ENCODE data around the gene SH2B2. TPM values are rescaled to one million over a fixed set of nuclear protein-coding genes. Genes with fewer than 3 reads are reported as not detected.
"Not testable (repeated sequence)": the region's sequence is repeated elsewhere in the genome, so short reads cannot be mapped to it uniquely, and the experiment has no call there.

SH2B2 gene
- total RNA-seq, 1 experiment from 2014 or later: 6.2 TPM

DNA sequence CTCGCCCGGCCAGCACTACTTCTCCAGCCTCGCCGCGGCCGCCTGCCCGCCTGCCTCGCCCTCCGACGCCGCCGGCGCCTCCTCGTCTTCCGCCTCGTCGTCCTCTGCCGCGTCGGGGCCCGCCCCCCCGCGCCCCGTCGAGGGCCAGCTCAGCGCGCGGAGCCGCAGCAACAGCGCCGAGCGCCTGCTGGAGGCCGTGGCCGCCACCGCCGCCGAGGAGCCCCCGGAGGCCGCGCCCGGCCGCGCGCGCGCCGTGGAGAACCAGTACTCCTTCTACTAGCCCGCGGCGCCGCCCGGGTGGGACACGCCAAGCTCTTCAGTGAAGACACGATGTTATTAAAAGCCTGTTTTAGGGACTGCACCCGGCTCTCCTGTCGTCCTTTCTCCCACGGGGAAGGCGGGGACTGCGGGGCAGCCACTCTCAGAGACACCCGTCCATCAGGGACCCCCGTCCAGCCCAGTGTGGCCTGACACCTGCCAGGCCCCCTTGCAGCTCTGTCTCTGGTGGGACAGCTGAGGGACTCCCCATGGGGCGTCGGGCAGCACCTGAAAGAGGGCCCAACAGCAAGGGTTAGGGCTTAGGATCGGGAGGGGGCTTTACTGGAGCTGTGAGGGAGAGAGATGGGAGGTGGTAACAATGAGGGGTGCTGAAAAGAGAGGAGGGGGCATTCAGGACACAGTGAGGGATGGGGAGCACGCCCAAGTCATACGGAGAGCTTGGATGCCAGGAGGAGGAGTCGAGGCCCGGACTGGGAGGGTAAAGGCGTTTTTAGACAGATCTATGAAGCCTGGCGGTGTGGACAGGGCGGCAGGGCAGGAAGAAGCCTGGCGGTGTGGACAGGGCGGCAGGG, 34.9 kb downstream of the SH2B2 start:
- peak overlapping the region; percentile 5; the same call in 1 of the 2 replicates for H3K4me3 ChIP-seq (ENCODE audit: insufficient read depth, low read depth, low read length)
- DNase-seq: peak; percentile 97
- no peaks in the 10 kb centered on the region for H3K36me3 ChIP-seq (replicated peaks; ENCODE audit: control insufficient read depth, insufficient read depth, low read length)
- H3K27me3 ChIP-seq (ENCODE audit: control insufficient read depth, insufficient read depth, low read length): peaks cover 4% of the 10 kb centered on the region; the same call in 1 of the 2 replicates

DNA sequence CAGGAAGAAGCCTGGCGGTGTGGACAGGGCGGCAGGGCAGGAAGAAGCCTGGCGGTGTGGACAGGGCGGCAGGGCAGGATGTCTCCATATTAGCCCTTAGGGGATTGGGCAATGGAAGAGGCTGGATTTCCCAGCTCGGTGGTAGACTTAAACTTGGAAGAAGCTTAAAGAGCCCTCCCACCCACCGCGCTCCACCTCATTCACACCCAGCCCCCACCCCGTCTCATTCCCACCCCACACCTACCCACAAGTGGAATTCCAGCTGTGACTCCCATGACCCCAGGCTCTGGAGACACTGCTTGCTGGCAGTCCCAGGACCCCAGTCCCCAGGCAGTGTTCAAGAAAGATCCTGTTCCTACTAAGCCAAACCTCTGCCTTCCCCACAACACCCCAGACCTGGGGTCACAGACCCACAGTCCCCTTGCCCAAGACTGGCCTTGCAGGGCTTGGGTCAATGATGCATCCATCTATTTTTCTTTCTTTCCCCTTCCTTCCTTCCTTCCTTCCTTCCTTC, 35.6 kb downstream of the SH2B2 start:
- no peak overlapping the region for H3K4me3 ChIP-seq (ENCODE audit: insufficient read depth, low read depth, low read length)
- H3K27me3 ChIP-seq (ENCODE audit: control insufficient read depth, insufficient read depth, low read length): peaks cover 4% of the 10 kb centered on the region; the same call in 1 of the 2 replicates
- DNase-seq: peak; percentile 47
- H3K36me3 ChIP-seq (replicated peaks; ENCODE audit: control insufficient read depth, insufficient read depth, low read length): no peaks in the 10 kb centered on the region

- peaks cover 4% of the 10 kb centered on the region; the same call in 1 of the 2 replicates for H3K27me3 ChIP-seq (ENCODE audit: control insufficient read depth, insufficient read depth, low read length)
- DNase-seq: no peak
- no peak overlapping the region for H3K4me3 ChIP-seq (ENCODE audit: insufficient read depth, low read depth, low read length)
- H3K36me3 ChIP-seq (replicated peaks; ENCODE audit: control insufficient read depth, insufficient read depth, low read length): no peaks in the 10 kb centered on the region
Observed at GRCh38 chr7:102323914-102324195, 37.2 kb downstream of the SH2B2 start.

DNA sequence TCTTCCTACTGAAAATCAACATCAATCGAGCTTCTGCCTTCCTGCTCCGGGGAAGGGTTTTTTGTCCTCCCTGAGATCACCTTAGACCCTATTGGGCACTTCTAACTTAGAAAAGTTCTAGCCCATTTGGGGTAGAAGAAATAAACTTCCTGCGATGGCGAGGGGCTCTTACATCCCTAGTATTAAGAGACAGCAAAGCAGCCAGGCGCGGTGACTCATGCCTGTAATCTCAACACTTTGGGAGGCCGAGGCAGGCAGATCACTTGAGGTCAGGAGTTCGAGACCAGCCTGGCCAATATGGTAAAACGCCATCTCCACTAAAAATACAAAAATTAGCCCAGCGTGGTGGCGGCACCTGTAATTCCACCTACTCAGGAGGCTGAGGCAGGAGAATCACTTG, 38.4 kb downstream of the SH2B2 start:
- not testable (repeated sequence) for H3K4me3 ChIP-seq (ENCODE audit: insufficient read depth, low read depth, low read length); H3K27me3 ChIP-seq (ENCODE audit: control insufficient read depth, insufficient read depth, low read length); H3K36me3 ChIP-seq (replicated peaks; ENCODE audit: control insufficient read depth, insufficient read depth, low read length)
- DNase-seq: peak; percentile 10

- peak; percentile 5 for DNase-seq
- Histone ChIP-seq H3K4me3 (ENCODE audit: insufficient read depth, low read depth, low read length) (no peak overlapping the region), H3K27me3 (ENCODE audit: control insufficient read depth, insufficient read depth, low read length) (peaks cover 4% of the 10 kb centered on the region; the same call in 1 of the 2 replicates), H3K36me3 (replicated peaks; ENCODE audit: control insufficient read depth, insufficient read depth, low read length) (no peaks in the 10 kb centered on the region)
Observed at GRCh38 chr7:102326157-102326889, 39.7 kb downstream of the SH2B2 start.

DNA sequence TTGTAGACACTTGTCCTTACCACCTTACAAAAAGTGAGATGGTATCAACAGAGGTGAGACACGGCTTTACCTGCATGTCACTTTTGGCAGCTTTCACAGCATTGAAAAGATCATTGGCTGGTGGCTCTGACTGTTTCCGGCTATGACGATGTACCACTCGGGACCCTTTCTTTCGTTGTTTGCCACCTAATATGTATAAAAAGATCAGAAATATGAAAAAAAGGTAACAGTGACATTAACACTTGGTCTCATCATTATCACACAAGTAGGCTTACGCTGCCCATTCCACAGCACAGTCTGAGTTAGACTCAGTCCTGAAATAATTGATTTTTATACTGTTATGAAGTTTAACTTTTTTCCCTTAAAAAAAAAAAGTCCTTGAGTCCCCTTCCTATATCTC, 40.5 kb downstream of the SH2B2 start:
- H3K27me3 ChIP-seq (ENCODE audit: control insufficient read depth, insufficient read depth, low read length); H3K36me3 ChIP-seq (replicated peaks; ENCODE audit: control insufficient read depth, insufficient read depth, low read length); DNase-seq; H3K4me3 ChIP-seq (ENCODE audit: insufficient read depth, low read depth, low read length): not testable (repeated sequence)

DNA sequence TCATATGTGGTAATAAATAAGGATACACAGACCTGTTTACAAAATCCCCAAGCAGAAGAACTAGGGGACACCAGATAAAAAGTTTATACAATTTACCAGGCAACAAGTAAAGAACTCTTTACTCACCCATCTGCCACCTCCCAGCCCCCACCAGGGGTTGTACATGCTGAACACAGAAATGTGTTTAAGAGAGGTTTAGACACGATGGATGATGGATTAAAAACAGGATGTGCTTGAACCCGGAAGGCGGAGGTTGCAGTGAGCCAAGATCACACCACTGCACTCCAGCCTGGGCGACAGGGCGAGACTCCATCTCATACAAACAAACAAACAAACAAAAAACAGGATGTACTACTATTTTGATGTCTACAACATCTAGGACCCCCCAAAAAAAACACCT, 42.2 kb downstream of the SH2B2 start:
- not testable (repeated sequence) for H3K36me3 ChIP-seq (replicated peaks; ENCODE audit: control insufficient read depth, insufficient read depth, low read length); H3K4me3 ChIP-seq (ENCODE audit: insufficient read depth, low read depth, low read length); DNase-seq; H3K27me3 ChIP-seq (ENCODE audit: control insufficient read depth, insufficient read depth, low read length)

DNA sequence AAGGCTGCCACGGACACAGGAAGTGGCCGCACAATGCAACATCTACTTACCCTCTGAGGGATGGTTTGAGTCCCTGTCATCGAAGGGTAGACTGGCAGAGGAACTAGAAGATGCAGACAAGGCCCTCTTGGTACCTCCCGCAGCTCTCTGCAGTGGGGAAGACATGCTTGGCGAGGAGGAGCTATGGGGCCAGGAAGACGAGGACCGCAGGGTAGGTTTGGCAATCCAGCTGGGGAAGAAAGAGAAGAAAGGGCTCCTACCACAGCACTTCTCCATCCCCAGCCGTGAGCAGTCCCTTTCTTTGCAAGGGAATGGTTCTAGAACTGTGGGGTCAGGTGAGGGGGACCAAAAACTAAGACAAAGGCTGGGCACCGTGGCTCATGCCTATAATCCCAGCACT, 42.7 kb downstream of the SH2B2 start:
- not testable (repeated sequence) for H3K27me3 ChIP-seq (ENCODE audit: control insufficient read depth, insufficient read depth, low read length); H3K4me3 ChIP-seq (ENCODE audit: insufficient read depth, low read depth, low read length); H3K36me3 ChIP-seq (replicated peaks; ENCODE audit: control insufficient read depth, insufficient read depth, low read length)
- peak; percentile 6 for DNase-seq

GRCh38 chr7:102330666-102331460, 44.2 kb downstream of the SH2B2 start:
- DNase-seq; H3K27me3 ChIP-seq (ENCODE audit: control insufficient read depth, insufficient read depth, low read length); H3K4me3 ChIP-seq (ENCODE audit: insufficient read depth, low read depth, low read length); H3K36me3 ChIP-seq (replicated peaks; ENCODE audit: control insufficient read depth, insufficient read depth, low read length): not testable (repeated sequence)

DNA sequence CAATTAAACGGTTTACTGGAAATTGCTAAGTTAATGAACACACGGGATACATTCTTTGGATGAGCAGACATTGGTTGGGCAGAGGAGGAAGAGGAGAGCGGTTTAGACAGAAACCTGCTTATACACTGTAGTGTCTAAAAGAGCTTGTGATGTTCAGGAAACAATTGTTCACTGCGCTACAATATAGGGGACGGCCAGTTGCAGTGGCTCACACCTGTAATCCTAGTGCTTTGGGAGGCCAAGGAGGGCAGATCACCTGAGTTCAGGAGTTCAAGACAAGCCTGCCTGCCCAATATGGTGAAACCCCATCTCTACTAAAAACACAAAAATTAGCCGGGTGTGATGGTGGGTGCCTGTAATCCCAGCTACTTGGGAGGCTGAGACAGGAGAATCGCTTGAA, 48.9 kb downstream of the SH2B2 start:
- not testable (repeated sequence) for H3K4me3 ChIP-seq (ENCODE audit: insufficient read depth, low read depth, low read length); H3K27me3 ChIP-seq (ENCODE audit: control insufficient read depth, insufficient read depth, low read length); DNase-seq; H3K36me3 ChIP-seq (replicated peaks; ENCODE audit: control insufficient read depth, insufficient read depth, low read length)

GRCh38 chr7:102337002-102337401, 50.3 kb downstream of the SH2B2 start:
- not testable (repeated sequence) for H3K27me3 ChIP-seq (ENCODE audit: control insufficient read depth, insufficient read depth, low read length); H3K4me3 ChIP-seq (ENCODE audit: insufficient read depth, low read depth, low read length); H3K36me3 ChIP-seq (replicated peaks; ENCODE audit: control insufficient read depth, insufficient read depth, low read length); DNase-seq

GRCh38 chr7:102337420-102337819, 50.8 kb downstream of the SH2B2 start:
- not testable (repeated sequence) for DNase-seq; H3K27me3 ChIP-seq (ENCODE audit: control insufficient read depth, insufficient read depth, low read length); H3K36me3 ChIP-seq (replicated peaks; ENCODE audit: control insufficient read depth, insufficient read depth, low read length); H3K4me3 ChIP-seq (ENCODE audit: insufficient read depth, low read depth, low read length)

DNA sequence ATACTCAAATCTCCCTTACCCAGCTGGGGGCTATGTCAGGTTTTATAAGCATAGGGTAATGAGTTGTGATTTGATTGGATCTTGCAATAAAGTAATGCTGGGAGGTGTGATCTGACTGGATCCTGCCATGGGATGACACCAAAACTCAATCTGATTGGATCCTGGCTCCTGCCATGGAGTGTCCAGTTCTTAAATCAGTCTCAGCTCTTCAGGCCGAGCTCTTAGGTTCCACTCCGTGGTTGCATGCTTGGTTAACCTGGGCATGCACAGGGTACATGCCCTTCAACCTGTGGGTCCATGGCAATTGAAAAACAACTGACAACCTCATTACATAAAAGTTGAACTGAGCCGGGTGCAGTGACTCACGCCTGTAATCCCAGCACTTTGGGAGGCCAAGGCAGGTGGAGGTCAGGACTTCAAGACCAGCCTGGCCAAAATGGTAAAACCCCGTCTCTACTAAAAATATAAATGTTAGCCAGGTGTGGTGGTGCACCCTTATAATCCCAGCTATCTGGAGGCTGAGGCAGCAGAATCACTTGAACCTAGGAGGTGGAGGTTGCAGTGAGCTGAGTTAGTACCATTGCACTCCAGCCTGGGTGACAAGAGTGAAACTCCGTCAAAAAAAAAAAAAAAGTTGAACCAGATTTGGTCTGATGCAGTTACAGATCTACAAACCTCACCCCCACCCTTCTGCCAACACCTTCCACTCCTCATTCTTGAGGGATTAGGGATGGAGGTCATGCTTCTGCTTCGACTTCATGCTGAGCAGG, 54.1 kb downstream of the SH2B2 start:
- not testable (repeated sequence) for H3K4me3 ChIP-seq (ENCODE audit: insufficient read depth, low read depth, low read length); H3K36me3 ChIP-seq (replicated peaks; ENCODE audit: control insufficient read depth, insufficient read depth, low read length); DNase-seq; H3K27me3 ChIP-seq (ENCODE audit: control insufficient read depth, insufficient read depth, low read length)

GRCh38 chr7:102346983-102347382, 60.3 kb downstream of the SH2B2 start:
- H3K27me3 ChIP-seq (ENCODE audit: control insufficient read depth, insufficient read depth, low read length); H3K4me3 ChIP-seq (ENCODE audit: insufficient read depth, low read depth, low read length); DNase-seq; H3K36me3 ChIP-seq (replicated peaks; ENCODE audit: control insufficient read depth, insufficient read depth, low read length): not testable (repeated sequence)
